Endothelial cell of umbilical vein (primary cell): ENCODE data around the gene THEMIS2. TPM values are rescaled to one million over a fixed set of nuclear protein-coding genes. Genes with fewer than 3 reads are reported as not detected.

Experiments used
- BruUV-seq: library from RNA; stranded (reverse); fragments of 400-500 nt; replicated peaks from 2 replicates; lab custom pipeline; 2021; lab: Mats Ljungman, UMichigan
- CTCF ChIA-PET: fragments of 300-600, 350-600 bp; sonication (Branson Sonifier 250); formaldehyde crosslinking; loops from one replicate; lab custom pipeline; 2021; ENCODE audit warnings: antibody characterized with exemption, inconsistent platforms; lab: Charles Lee
- POLR2A ChIA-PET: fragments of 300-600, 350-600 bp; sonication (Branson Sonifier 250); formaldehyde crosslinking; loops from one replicate; lab custom pipeline; 2021; ENCODE audit warnings: antibody characterized with exemption, inconsistent platforms; lab: Charles Lee
- DNase-seq: peaks from one replicate; pipeline ENCODE4 v3.0.0-alpha.2; 2011; ENCODE audit warnings: low read depth, low spot score
- FAIRE-seq: peaks from 2 replicates; lab custom pipeline; 2011; peaks lifted over from hg19 to GRCh38; lab: Jason Lieb, UNC
- H2AFZ ChIP-seq: 2 replicates; pipeline ENCODE4 v1.6.0; 2012; ENCODE audit warnings: low read depth, low read length, control low read depth, inconsistent platforms
- H3K27ac ChIP-seq: 2 replicates; pipeline ENCODE4 v1.5.1; 2011; ENCODE audit warnings: low read depth, mild to moderate bottlenecking, control low read depth, low read length, moderate library complexity; ENCODE audit not compliant: insufficient read depth
- H3K27me3 ChIP-seq, 2 experiments: 2 replicates each; pipeline versions ENCODE4 v1.6.0 to v1.6.1; 2011; ENCODE audit warnings: low read length in 2 of 2, mixed read lengths in 1 of 2; ENCODE audit not compliant: control insufficient read depth in 2 of 2, insufficient read depth in 2 of 2
- H3K36me3 ChIP-seq, 2 experiments: 2 replicates in 1 of 2; 3 replicates in 1 of 2; pipeline ENCODE4 v1.5.1; 2011; ENCODE audit warnings: low read length in 2 of 2, mild to moderate bottlenecking in 1 of 2, moderate library complexity in 1 of 2; ENCODE audit not compliant: control insufficient read depth in 2 of 2, insufficient read depth in 2 of 2; ENCODE audit errors: extremely low read depth in 1 of 2
- H3K4me1 ChIP-seq: 3 replicates; pipeline ENCODE4 v1.5.1; 2011; ENCODE audit warnings: mild to moderate bottlenecking, low read length; ENCODE audit not compliant: control insufficient read depth, insufficient read depth; ENCODE audit errors: extremely low read depth
- H3K4me2 ChIP-seq: 2 replicates; pipeline ENCODE4 v1.6.1; 2011; ENCODE audit warnings: low read length, control low read depth, mixed read lengths; ENCODE audit not compliant: insufficient read depth
- H3K4me3 ChIP-seq, 3 experiments: fragments of 200-600 bp in 1 of 3; sonication (generic), shearing (Covaris generic) in 1 of 3; replicated peaks in 1 of 3; 2 replicates each; pipeline ENCODE4 v1.5.1; 2011 to 2016; ENCODE audit warnings: control low read depth in 3 of 3, low read length in 3 of 3, mild to moderate bottlenecking in 2 of 3, inconsistent platforms in 1 of 3, low read depth in 1 of 3, moderate library complexity in 1 of 3; ENCODE audit not compliant: insufficient read depth in 1 of 3
- H3K79me2 ChIP-seq: 2 replicates; pipeline ENCODE4 v1.6.0; 2012; ENCODE audit warnings: low read length, inconsistent platforms; ENCODE audit not compliant: control insufficient read depth, insufficient read depth
- H3K9ac ChIP-seq: replicated peaks from 2 replicates; pipeline ENCODE3; 2011; ENCODE audit warnings: low read length, control low read depth; ENCODE audit not compliant: insufficient read depth; ENCODE audit errors: extremely low read depth
- H3K9me1 ChIP-seq: replicated peaks from 3 replicates; pipeline ENCODE4 v1.6.0; 2011; ENCODE audit warnings: mild to moderate bottlenecking, low read length; ENCODE audit not compliant: control insufficient read depth, insufficient read depth; ENCODE audit errors: extremely low read depth
- H3K9me3 ChIP-seq: replicated peaks from 2 replicates; pipeline ENCODE4 v1.5.1; 2012; ENCODE audit warnings: low read length, inconsistent platforms; ENCODE audit not compliant: control insufficient read depth, insufficient read depth
- H4K20me1 ChIP-seq: replicated peaks from 2 replicates; pipeline ENCODE3; 2011; ENCODE audit warnings: mild to moderate bottlenecking, low read length; ENCODE audit not compliant: control insufficient read depth, insufficient read depth; ENCODE audit errors: extremely low read depth
- EZH2 ChIP-seq: IDR thresholded peaks from 2 replicates; pipeline ENCODE4 v1.6.1; 2012; ENCODE audit warnings: borderline replicate concordance, low read depth, mild to moderate bottlenecking, moderate library complexity, low read length, inconsistent platforms; ENCODE audit not compliant: severe bottlenecking
- FOS ChIP-seq: IDR thresholded peaks from 2 replicates; pipeline ENCODE4 v1.6.1; 2011; ENCODE audit warnings: mild to moderate bottlenecking, low read length, moderate library complexity, borderline replicate concordance; ENCODE audit not compliant: insufficient read depth
- GATA2 ChIP-seq: IDR thresholded peaks from 2 replicates; pipeline ENCODE4 v1.7.0; 2011; ENCODE audit warnings: low read depth, mild to moderate bottlenecking, moderate library complexity, mixed read lengths, low read length; ENCODE audit not compliant: insufficient read length, insufficient read depth
- JUN ChIP-seq: IDR thresholded peaks from 2 replicates; pipeline ENCODE4 v1.6.1; 2011; ENCODE audit warnings: borderline replicate concordance, low read depth; ENCODE audit not compliant: insufficient read length, insufficient read depth
- MAX ChIP-seq: IDR thresholded peaks from 2 replicates; pipeline ENCODE4 v1.6.1; 2011; ENCODE audit not compliant: insufficient read depth, insufficient read length
- MYC ChIP-seq: IDR thresholded peaks from one replicate; pipeline ENCODE4 v1.6.1; 2011; ENCODE audit warnings: mild to moderate bottlenecking, low read depth, low read length
- POLR2A ChIP-seq: IDR thresholded peaks from 2 replicates; pipeline ENCODE4 v1.6.1; 2012; ENCODE audit warnings: low read depth, mild to moderate bottlenecking, control low read depth, low read length
- POLR2AphosphoS5 ChIP-seq: IDR thresholded peaks from 2 replicates; pipeline ENCODE4 v1.6.1; 2012; ENCODE audit warnings: low read depth, mild to moderate bottlenecking, control low read depth, low read length, moderate library complexity; ENCODE audit not compliant: insufficient read depth
- dilution Hi-C: fragments of 300-500 bp; cut with MboI; formaldehyde crosslinking; loops from one replicate; pipeline ENCODE4 v1.15.0; 2019; ENCODE audit warnings: low sequenced_read_pairs; ENCODE audit not compliant: extremely low pct_ligation_motif_present
- intact Hi-C: fragments of 100-400 bp; cut with micrococcal nuclease; formaldehyde crosslinking; loops from one replicate; pipeline ENCODE4 v1.10.0; 2022
- polyA plus RNA-seq, 4 experiments: library from polyadenylated mRNA; depleted of rRNA in 3 of 4; stranded (reverse) in 3 of 4; unstranded in 1 of 4; fragments of >200 nt; gene quantifications; 2 replicates each; pipeline versions ENCODE4 v1.2.1 to v1.2.3, GENCODE V29; 2011 to 2012; ENCODE audit warnings: missing spikeins in 1 of 4
- total RNA-seq: library from RNA; stranded (reverse); gene quantifications from 2 replicates; pipeline ENCODE4 v1.2.3, GENCODE V29; 2021
- TF ChIP-seq, protein P1 (sequence below), 2 donors: IDR thresholded peaks; 1 replicate in 1 of 2; 2 replicates in 1 of 2; pipeline ENCODE4 v1.5.1; 2011; ENCODE audit warnings: low read length in 2 of 2, mild to moderate bottlenecking in 2 of 2, moderate library complexity in 2 of 2, control low read depth in 1 of 2, inconsistent platforms in 1 of 2, low read depth in 1 of 2; ENCODE audit not compliant: insufficient read depth in 1 of 2; ENCODE audit errors: extremely low read depth in 1 of 2

The THEMIS2 gene
- total and polyA plus RNA-seq, 2 donors (not counting 3 experiments of a cell fraction or from before 2014, with no cell fraction given), result 11.1 to 15.7 TPM

- intact Hi-C loops, result no loop called here
- Histone ChIP-seq H4K20me1 (no peaks in the 10 kb centered on the region), H3K4me3 (no peak overlapping the region), H3K9ac (no peak overlapping the region), H3K9me3 (no peaks in the 10 kb centered on the region), H3K4me1 (peaks cover 2% of the 10 kb centered on the region), H3K27ac (no peak overlapping the region), H3K36me3 (peaks cover 0 to 4% of the 10 kb centered on the region in 2 experiments), H3K79me2 (no peaks in the 10 kb centered on the region), H3K27me3 (no peaks in the 10 kb centered on the region), H2AFZ (no peak overlapping the region), H3K9me1 (no peaks in the 10 kb centered on the region), H3K4me2 (no peak overlapping the region)
- POLR2A ChIA-PET, result no interaction called here
- no peak for TF ChIP-seq EZH2
- no peak for TF ChIP-seq POLR2AphosphoS5
- TF ChIP-seq JUN, result no peak
- TF ChIP-seq MYC, result no peak
- BruUV-seq, result no TSS peak
- dilution Hi-C loops, result no loop called here
- FAIRE-seq (no peak), DNase-seq (no peak)
- CTCF ChIA-PET, result interaction anchor here (1.0 kb wide), 1 partner anchor 15 kb away, joined by 3 read pairs; no protein-coding TSS in a partner anchor
These were observed 7.2 kb downstream of the THEMIS2 start for GRCh38 chr1:27879374-27880082.

DNA sequence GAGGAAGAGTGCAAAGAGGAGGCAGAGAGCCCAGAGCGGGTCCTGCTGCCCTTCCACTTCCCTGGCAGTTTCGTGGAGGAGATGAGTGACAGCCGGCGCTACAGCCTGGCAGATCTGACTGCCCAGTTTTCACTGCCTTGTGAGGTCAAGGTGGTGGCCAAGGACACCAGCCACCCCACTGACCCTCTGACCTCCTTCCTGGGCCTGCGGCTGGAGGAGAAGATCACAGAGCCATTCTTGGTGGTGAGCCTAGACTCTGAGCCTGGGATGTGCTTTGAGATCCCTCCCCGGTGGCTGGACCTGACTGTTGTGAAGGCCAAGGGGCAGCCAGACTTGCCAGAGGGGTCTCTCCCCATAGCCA lies 10.2 kb downstream of the THEMIS2 start:
- intact Hi-C loops, result no loop called here
- no peaks in the 10 kb centered on the region for H3K9me1 ChIP-seq
- no peak overlapping the region for H3K4me3 ChIP-seq
- TF ChIP-seq JUN, result no peak
- TF ChIP-seq, protein P1, sequence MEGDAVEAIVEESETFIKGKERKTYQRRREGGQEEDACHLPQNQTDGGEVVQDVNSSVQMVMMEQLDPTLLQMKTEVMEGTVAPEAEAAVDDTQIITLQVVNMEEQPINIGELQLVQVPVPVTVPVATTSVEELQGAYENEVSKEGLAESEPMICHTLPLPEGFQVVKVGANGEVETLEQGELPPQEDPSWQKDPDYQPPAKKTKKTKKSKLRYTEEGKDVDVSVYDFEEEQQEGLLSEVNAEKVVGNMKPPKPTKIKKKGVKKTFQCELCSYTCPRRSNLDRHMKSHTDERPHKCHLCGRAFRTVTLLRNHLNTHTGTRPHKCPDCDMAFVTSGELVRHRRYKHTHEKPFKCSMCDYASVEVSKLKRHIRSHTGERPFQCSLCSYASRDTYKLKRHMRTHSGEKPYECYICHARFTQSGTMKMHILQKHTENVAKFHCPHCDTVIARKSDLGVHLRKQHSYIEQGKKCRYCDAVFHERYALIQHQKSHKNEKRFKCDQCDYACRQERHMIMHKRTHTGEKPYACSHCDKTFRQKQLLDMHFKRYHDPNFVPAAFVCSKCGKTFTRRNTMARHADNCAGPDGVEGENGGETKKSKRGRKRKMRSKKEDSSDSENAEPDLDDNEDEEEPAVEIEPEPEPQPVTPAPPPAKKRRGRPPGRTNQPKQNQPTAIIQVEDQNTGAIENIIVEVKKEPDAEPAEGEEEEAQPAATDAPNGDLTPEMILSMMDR (IDR thresholded peaks at IDR 0.05; ENCODE audit: extremely low read depth in 1 of 2, insufficient read depth in 1 of 2, low read depth in 1 of 2, low read length in 2 of 2), result no peak
- no peak for TF ChIP-seq POLR2A
- no peak for TF ChIP-seq GATA2
- no peak for TF ChIP-seq EZH2
- no peak for TF ChIP-seq MAX
- TF ChIP-seq POLR2AphosphoS5, result no peak
- TF ChIP-seq FOS, result no peak
- TF ChIP-seq MYC, result no peak
- H2AFZ ChIP-seq, result no peak overlapping the region
- ChIA-PET CTCF (interaction anchor here (1.6 kb wide), 1 partner anchor 326 kb away, joined by 5 read pairs; no protein-coding TSS in a partner anchor), POLR2A (no interaction called here)
- peaks cover 0 to 7% of the 10 kb centered on the region in 2 experiments for H3K36me3 ChIP-seq
- no peaks in the 10 kb centered on the region for H3K4me1 ChIP-seq
- no peak overlapping the region for H3K4me2 ChIP-seq
- no peaks in the 10 kb centered on the region for H4K20me1 ChIP-seq
- FAIRE-seq, result no peak
- no peak for DNase-seq
- H3K79me2 ChIP-seq, result no peaks in the 10 kb centered on the region
- H3K9me3 ChIP-seq, result no peaks in the 10 kb centered on the region
- H3K27ac ChIP-seq, result no peak overlapping the region
- no peaks in the 10 kb centered on the region for H3K27me3 ChIP-seq
- H3K9ac ChIP-seq, result no peak overlapping the region
- dilution Hi-C loops, result no loop called here
- no TSS peak for BruUV-seq
